GM12873 (cell line): ENCODE data around the gene ESRRA.

Experiments
- TF ChIP-seq, protein P1 (sequence below): IDR thresholded peaks from 2 replicates; pipeline ENCODE4 v1.5.1; 2012; ENCODE audit warnings: low read depth, mild to moderate bottlenecking, moderate library complexity, low read length, control low read depth; ENCODE audit not compliant: insufficient read depth; ENCODE audit errors: missing control alignments

ESRRA gene

DNA sequence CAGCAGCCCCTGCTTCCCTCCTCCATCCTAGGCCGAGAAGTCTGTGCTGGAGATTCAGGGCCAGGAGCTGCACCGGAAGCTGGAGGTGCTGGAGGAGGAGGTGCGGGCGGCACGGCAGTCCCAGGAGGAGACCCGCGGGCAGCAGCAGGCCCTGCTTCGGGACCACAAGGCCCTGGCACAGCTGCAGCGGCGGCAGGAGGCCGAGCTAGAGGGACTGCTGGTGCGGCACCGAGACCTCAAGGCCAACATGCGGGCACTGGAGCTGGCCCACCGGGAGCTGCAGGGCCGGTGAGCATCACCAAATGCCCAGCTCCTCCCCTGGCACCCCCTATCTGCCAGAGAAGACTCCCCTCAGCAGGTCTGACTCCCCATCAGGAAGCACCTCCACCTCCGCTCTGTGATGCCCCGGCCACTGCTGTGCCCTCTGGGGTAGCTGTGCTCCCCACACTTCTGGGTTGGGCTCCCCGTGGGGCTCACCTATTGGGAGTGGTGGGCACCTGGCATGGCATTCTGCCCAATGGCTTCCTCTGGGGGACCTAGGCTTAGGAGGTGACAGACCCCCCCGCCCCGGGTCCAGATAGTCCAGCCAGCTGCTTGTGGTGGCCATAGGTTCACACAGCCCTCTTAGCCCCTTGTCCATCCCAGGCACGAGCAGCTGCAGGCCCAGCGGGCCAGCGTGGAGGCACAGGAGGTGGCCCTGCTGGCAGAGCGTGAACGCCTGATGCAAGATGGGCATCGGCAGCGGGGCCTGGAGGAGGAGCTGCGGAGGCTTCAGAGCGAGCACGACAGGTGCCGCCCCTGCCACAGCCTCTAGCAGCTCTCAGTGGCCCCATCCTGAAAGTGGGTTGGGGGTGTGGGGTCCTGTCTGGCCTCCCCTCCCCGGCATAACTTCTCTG, 47.0 kb downstream of the ESRRA start:
- TF ChIP-seq, protein P1, sequence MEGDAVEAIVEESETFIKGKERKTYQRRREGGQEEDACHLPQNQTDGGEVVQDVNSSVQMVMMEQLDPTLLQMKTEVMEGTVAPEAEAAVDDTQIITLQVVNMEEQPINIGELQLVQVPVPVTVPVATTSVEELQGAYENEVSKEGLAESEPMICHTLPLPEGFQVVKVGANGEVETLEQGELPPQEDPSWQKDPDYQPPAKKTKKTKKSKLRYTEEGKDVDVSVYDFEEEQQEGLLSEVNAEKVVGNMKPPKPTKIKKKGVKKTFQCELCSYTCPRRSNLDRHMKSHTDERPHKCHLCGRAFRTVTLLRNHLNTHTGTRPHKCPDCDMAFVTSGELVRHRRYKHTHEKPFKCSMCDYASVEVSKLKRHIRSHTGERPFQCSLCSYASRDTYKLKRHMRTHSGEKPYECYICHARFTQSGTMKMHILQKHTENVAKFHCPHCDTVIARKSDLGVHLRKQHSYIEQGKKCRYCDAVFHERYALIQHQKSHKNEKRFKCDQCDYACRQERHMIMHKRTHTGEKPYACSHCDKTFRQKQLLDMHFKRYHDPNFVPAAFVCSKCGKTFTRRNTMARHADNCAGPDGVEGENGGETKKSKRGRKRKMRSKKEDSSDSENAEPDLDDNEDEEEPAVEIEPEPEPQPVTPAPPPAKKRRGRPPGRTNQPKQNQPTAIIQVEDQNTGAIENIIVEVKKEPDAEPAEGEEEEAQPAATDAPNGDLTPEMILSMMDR, result no peak

DNA sequence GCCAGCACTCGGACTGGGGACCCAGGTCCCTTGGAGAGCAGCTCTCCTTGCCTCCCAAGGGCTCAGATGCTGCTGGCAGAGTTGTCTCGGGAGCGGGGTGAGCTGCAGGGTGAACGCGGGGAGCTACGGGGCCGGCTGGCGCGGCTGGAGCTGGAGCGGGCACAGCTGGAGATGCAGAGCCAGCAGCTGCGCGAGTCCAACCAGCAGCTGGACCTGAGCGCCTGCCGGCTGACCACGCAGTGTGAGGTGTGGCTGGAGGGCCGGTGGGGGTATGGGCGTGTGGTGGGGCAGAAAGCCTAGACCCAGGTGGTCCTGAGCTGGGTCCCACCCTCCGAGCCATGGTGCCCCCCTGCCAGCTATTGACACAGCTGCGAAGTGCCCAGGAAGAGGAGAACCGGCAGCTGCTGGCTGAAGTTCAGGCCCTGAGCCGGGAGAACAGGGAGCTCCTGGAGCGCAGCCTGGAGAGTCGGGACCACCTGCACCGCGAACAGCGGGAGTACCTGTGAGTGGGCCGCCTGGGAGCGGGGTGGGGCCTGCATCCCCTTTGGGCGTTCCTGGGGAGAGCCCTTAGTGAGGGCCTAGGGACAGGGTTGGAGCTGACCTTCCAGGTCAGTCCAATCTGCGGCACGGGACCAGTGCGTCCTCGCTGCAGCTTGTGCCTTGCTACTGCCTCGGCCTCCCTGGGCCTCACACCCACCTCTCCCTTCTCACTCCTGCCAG, 47.8 kb downstream of the ESRRA start:
- TF ChIP-seq, protein P1, result no peak

DNA sequence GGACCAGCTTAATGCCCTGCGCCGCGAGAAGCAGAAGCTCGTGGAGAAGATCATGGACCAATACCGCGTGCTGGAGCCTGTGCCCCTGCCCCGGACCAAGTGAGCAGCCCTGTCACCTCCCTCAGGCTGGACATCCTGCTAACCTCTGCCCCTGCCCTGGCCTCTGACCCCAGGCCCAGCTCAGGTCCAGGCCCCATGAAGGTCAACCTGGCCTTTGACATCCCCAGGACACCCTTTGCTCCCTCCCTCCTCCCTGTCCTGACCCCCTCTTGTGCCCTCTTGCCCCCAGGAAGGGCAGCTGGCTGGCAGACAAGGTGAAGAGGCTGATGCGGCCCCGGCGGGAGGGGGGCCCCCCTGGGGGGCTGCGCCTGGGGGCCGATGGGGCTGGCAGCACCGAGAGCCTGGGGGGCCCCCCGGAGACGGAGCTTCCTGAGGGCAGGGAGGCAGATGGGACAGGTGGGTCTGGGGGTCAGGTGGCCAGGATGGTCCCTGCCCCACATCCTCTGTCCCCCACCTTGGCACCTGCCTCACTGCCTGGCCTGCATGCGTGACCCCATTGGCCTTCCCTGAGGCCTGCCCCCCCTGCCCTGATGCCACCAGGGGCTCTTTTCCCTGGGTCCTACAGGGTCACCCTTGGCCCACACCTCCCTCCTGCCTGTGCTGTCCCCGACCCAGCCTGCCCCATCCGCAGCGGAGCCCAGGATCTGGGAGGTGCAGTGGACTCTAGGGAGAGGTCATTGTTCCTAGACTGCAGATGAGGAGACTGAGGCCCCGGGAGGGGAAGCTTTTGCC, 48.6 kb downstream of the ESRRA start:
- TF ChIP-seq, protein P1, result no peak

DNA sequence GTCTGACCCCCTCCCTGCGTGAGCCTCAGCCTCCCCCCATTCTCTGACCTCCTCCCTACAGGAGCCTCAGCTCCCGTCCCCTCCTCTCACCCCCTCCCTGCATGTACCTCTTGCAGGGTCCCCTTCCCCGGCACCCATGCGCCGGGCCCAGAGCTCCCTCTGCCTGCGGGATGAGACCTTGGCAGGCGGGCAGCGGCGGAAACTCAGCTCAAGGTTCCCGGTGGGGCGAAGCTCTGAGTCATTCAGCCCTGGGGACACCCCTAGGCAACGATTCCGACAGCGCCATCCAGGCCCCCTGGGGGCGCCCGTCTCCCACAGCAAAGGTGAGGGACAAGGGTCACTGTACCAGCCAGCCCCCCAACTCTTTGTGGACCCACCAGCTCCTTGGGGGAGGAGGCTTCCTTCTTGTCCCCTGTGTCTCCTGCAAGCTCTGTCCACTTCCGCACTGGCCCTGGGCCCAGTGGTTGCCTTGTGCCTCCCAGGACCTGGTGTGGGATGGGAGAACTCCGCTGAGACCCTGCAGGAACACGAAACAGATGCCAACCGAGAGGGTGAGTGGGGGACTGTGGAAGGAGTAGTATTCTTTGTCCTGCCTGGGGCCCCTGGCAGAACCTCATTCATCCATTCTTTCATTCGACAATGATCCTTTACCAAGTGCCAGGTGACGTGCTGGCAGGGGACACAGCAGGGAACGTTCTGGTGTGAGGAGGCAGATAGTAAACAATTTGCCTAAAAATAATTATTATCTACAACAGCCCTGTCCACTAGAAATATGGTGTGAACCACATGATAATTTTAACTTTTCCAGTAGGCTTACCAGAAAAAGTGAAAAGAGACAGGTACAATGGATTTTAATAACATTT, 50.0 kb downstream of the ESRRA start:
- TF ChIP-seq, protein P1, result peak; percentile 56

DNA sequence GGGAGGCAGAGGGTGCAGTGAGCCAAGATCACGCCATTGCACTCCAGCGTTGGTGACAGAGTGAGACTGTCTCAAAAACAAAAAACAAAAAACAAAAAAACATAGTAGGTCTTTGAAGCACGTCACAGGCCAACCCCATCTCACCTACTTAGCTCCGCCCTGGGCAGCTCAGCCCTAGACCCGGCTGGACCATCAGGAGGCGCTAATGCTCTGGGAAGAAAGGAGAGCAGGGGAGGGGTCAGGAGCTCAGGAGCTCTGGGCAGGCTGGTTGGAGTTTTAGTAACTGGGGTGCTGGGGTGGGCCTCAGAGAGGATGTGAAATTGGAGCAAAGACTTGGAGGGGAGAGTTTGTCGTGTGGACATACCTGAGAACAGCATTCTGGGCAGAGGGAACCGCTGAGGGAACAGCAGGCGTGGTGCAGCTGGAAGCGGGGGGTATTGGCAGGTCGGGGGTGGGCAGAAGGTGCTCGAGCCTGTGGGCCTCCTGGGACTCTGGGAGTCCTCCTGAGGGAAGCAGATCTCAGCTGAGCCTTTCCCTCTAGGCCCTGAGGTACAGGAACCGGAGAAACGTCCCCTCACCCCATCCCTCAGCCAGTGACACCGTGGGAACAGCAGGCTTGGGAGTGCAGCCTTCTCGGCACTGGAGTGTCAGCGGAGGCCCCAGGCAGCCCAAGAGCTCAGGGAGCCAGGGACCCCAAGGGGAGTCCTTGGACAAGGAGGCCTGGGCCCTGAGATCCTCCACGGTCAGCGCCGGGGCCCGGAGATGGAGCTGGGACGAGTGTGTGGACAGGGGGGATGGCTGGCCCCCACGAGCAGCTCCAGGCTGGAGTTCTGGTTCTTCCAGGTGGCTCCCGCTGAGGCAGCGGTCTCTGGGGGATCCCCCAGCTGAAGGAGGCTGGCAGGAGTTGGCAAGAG, 51.4 kb downstream of the ESRRA start:
- TF ChIP-seq, protein P1, result peak; percentile 52

DNA sequence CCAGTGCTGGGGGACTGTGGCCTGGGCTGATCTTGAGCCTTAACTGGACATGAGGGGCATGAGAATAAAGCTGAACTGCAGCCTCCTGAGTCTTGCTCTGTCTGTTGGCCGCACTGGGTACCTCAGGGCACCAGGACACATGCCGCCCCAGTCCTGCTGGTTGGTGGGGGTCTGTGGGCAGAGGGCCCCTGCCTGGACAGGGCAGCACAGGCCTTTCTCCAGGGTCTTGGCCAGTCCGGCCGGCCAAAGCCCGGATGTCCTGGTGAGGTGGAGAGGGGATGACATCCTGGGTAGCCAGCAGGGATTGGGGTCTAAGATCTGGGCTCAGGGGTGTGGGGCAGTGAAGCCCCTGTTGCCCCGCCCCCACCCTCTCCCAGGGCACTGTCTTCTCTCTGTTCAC, 52.1 kb downstream of the ESRRA start:
- TF ChIP-seq, protein P1, result no peak
